Activated T-helper 2 cell treated with anti-CD3 and anti-CD28 coated beads, Interferon-gamma antibody, Interleukin-2, Interleukin-4, amounts not matched to agents 10 μg/mL and 5 μg/mL and 100 μg/mL, durations not matched to agents 14 hours and 24 hours and 36 hours (primary cell): ENCODE measurements around the gene VWCE. TPM values are rescaled to one million over a fixed set of nuclear protein-coding genes. Genes with fewer than 3 reads are reported as not detected.

Experiments used
- DNase-seq: peaks from one replicate; pipeline ENCODE4 v3.0.0; 2021; ENCODE audit warnings: low spot score
- H3K27ac Mint-ChIP-seq: one replicate; pipeline ENCODE4 v1.8.0; 2021; ENCODE audit warnings: mixed read lengths
- H3K27me3 Mint-ChIP-seq: one replicate; pipeline ENCODE4 v1.8.0; 2021; ENCODE audit warnings: low read depth, mixed read lengths
- H3K36me3 Mint-ChIP-seq: one replicate; pipeline ENCODE4 v1.8.0; 2021; ENCODE audit warnings: low read depth, mixed read lengths
- H3K4me1 Mint-ChIP-seq: one replicate; pipeline ENCODE4 v1.8.0; 2021; ENCODE audit warnings: low read depth, mixed read lengths
- H3K4me3 Mint-ChIP-seq: one replicate; pipeline ENCODE4 v1.8.0; 2021; ENCODE audit warnings: low read depth, mild to moderate bottlenecking, moderate library complexity, mixed read lengths
- H3K9me3 Mint-ChIP-seq: one replicate; pipeline ENCODE4 v1.8.0; 2021; ENCODE audit warnings: mixed read lengths
- intact Hi-C: fragments of 100-400 bp; cut with micrococcal nuclease; formaldehyde crosslinking; loops from one replicate; pipeline ENCODE4 v1.15.1; 2023
- total RNA-seq: library from RNA; stranded (reverse); gene quantifications from 2 replicates; pipeline ENCODE4 v1.2.3, GENCODE V29; 2022

VWCE gene
- total RNA-seq, 1 donor from 2014 or later = 8.1 TPM

DNA sequence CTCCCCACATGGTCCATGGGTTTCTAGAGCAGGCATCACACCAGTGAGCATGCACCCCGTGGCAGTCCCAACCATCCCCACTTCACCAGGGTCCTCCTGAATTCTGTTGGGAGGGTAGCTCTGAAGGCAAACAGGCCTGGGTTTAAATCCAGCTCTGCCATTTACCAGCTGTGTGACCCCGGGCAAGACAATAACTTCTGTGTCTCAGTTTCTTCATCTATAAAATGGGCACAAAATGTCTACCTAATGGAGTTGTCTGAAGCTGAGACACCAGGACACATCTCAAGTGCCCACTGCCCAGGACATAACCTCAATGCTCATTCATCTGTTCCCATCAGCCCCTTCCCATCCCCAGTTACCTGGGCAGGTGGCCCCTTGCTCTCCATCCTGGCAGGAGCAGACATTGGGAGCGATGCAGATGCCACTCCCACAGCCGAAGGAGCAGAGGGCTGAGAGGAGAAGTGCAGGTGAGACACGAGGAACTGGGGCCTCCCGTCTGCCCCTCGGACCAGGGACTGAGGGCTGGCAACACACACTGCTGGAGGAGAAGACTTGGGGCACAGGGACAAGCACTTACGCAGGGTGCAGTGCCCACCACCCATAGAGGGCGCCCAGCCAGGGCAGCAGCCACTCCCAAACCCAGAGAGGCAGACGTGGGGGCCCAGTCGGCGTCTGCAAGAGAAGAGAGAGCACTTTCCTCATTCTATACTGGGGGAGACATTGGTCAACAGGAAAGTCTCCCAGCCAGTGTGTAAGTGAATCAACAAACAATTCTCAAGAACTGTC, 4.0 kb downstream of the VWCE start:
- Mint-ChIP-seq H3K4me1 (peaks cover 10% of the 10 kb centered on the region), H3K27me3 (peaks cover 14% of the 10 kb centered on the region), H3K9me3 (no peaks in the 10 kb centered on the region), H3K36me3 (peaks cover 3% of the 10 kb centered on the region), H3K4me3 (no peak overlapping the region), H3K27ac (no peak overlapping the region)
- no peak for DNase-seq
- intact Hi-C loops = loop anchor here (5.0 kb wide), 1 partner anchor 41 kb away; the partner anchor contains the start of genes DDB1 and TKFC

GRCh38 chr11:61287338-61287977, 7.7 kb downstream of the VWCE start:
- Mint-ChIP-seq H3K4me1 (no peaks in the 10 kb centered on the region), H3K4me3 (no peak overlapping the region), H3K36me3 (peaks cover 3% of the 10 kb centered on the region), H3K27me3 (peaks cover 3% of the 10 kb centered on the region), H3K9me3 (no peaks in the 10 kb centered on the region), H3K27ac (no peak overlapping the region)
- intact Hi-C loops = no loop called here
- DNase-seq = no peak

- H3K27ac Mint-ChIP-seq = no peak overlapping the region
- DNase-seq = no peak
- no peaks in the 10 kb centered on the region for H3K4me1 Mint-ChIP-seq
- no peaks in the 10 kb centered on the region for H3K9me3 Mint-ChIP-seq
- intact Hi-C loops = no loop called here
- H3K27me3 Mint-ChIP-seq = no peaks in the 10 kb centered on the region
- H3K4me3 Mint-ChIP-seq = no peak overlapping the region
- H3K36me3 Mint-ChIP-seq = peaks cover 3% of the 10 kb centered on the region
These were observed 11.5 kb downstream of the VWCE start for GRCh38 chr11:61283613-61284012.

DNA sequence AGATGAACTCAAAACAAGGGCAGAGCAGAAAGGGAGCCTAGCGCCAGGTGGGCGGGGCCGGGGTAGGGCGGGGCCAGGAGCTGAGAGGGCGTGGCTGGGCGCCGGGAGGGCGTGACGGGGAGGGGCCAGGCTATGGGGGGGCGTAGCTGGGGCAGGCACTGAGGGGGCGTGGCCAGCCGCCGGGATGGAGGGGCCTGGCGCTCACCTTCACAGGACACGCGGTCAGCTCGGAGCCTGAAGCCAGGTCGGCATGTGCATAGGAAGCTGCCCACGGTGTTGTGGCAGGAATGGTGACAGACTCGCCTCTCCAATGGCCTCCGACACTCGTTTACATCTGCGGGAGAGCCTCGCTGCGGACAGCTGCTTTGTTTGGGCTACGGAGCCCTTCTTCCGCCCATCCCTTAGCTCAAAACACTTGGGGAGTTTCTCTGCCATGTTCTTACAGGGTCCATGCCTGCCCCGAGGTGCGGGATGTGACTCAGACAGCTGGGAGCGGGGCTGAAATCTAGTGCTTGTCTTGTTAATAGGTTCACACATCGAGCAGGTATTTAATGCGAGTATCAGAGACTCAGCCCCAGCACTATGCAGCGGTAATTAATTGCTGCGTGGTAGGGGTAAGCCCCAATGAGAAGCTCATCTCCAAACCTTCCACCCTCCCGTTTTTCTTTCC, 13.4 kb downstream of the VWCE start:
- H3K27ac Mint-ChIP-seq = no peak overlapping the region
- H3K36me3 Mint-ChIP-seq = peaks cover 3% of the 10 kb centered on the region
- no peak overlapping the region for H3K4me3 Mint-ChIP-seq
- H3K4me1 Mint-ChIP-seq = no peaks in the 10 kb centered on the region
- no peak for DNase-seq
- intact Hi-C loops = no loop called here
- no peaks in the 10 kb centered on the region for H3K27me3 Mint-ChIP-seq
- H3K9me3 Mint-ChIP-seq = no peaks in the 10 kb centered on the region

DNA sequence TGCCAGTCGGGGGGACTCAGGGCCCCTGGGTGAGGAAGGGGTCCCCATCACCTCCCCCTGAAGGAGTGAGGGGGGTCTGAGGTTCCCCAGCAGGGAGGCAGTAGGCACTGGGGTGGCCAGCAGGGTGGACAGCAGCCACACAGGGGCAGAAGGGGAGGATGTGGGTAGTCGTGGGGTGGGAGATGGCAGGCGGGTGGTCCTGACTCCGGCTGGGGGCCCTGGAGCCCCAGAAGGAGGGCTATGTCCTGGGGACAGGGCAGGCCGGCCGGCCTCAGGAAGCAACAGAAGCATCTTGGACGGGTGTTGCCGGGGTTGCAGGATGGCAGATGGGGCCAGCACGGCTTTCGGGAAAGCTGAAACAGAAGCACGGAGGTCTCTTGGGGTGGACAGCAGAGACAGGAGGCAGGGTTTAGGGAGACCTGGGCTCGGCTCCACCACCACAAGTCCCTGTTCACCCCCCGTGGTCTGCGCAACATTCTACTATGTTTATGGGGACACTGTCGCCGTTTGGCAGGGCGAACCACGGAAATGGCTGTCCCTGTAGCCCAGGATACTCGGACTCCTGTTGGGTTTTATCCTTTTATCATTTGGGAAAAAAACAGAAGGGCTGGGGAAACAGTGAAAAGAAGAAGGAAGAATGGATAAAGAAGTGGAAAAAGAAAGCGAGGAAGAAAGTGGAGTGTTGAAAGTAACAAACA, 14.1 kb downstream of the VWCE start:
- DNase-seq = no peak
- no peak overlapping the region for H3K27ac Mint-ChIP-seq
- H3K4me1 Mint-ChIP-seq = no peaks in the 10 kb centered on the region
- intact Hi-C loops = no loop called here
- no peak overlapping the region for H3K4me3 Mint-ChIP-seq
- H3K27me3 Mint-ChIP-seq = no peaks in the 10 kb centered on the region
- no peaks in the 10 kb centered on the region for H3K9me3 Mint-ChIP-seq
- H3K36me3 Mint-ChIP-seq = peaks cover 3% of the 10 kb centered on the region

DNA sequence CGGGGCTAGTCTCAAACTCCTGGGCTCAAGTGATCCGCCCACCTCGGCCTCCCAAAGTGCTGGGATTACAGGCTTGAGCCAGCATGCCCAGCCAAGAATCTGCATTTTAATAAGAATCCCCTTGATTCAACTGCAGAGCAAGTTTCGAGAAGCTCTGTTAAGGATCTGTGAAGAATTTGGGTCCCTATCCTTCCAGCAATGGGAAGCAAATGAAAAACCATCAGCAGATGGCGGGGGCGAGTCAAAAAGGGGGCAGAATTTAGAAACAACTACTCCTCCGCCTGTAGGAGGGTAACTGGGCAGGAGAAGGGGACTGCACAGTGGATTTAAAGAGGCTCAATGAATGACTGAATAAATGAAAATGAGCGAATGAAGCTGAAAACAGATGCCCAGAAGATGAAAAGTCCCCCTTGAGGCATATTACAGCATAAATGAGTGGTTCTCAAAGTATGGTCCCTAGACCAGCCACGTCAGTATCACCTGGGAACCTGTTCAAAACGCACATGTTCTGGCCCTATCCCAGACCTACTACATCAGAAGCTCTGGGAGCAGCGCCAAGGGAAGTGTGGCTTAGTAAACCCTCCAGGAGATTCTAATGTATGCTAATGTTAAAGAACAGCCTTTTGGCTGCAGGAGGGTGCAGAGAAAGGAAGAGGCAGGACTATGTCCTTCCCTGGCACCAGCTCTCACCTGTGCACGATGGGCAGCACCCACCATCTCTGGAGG, 15.0 kb downstream of the VWCE start:
- Mint-ChIP-seq H3K4me1 (no peaks in the 10 kb centered on the region), H3K27ac (no peak overlapping the region), H3K9me3 (no peaks in the 10 kb centered on the region), H3K4me3 (no peak overlapping the region), H3K36me3 (peaks cover 3% of the 10 kb centered on the region), H3K27me3 (no peaks in the 10 kb centered on the region)
- intact Hi-C loops = no loop called here
- DNase-seq = no peak

- no peak overlapping the region for H3K4me3 Mint-ChIP-seq
- H3K27ac Mint-ChIP-seq = no peak overlapping the region
- DNase-seq = no peak
- H3K9me3 Mint-ChIP-seq = no peaks in the 10 kb centered on the region
- H3K36me3 Mint-ChIP-seq = no peaks in the 10 kb centered on the region
- no peaks in the 10 kb centered on the region for H3K4me1 Mint-ChIP-seq
- H3K27me3 Mint-ChIP-seq = no peaks in the 10 kb centered on the region
- intact Hi-C loops = no loop called here
These were observed 17.1 kb downstream of the VWCE start for GRCh38 chr11:61278001-61278470.

DNA sequence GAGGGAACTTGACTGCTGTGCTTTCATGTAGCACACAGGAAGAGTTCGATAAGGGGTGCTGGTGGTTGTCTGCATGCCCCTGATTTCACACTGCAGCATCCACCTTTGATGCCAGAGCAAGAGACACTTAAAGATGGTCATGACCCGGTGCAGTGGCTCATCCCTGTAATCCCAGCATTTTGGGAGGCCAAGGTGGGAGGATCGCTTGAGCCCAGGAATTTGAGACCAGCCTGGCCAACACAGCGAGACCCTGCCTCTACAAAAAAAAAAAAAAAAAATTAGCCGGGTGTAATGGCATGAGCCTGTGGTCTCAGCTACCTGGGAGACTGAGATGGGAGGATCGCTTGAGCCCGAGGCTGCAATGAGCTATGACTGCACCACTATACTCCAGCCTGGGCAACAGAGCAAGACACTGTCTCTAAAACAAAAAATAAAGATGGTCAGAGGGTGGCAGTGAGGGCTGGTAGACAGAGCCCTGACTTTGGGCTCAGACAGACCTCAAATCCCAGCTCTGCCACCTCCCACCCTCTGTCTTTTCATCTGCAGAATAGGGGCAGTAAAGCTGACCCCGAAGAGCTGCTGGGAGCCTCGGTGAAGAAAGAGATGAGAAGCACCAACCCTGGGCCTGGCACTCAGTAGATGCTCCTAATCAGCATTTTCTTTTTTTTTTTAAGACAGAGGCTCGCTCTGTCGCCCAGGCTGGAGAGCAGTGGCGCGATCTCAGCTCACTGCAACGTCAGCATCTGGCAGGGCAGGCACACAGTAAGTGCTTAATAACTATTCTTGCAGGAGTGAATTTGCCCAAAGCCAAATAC, 17.7 kb downstream of the VWCE start:
- DNase-seq = no peak
- H3K36me3 Mint-ChIP-seq = no peaks in the 10 kb centered on the region
- no peaks in the 10 kb centered on the region for H3K9me3 Mint-ChIP-seq
- H3K4me1 Mint-ChIP-seq = no peaks in the 10 kb centered on the region
- H3K27ac Mint-ChIP-seq = no peak overlapping the region
- H3K4me3 Mint-ChIP-seq = no peak overlapping the region
- intact Hi-C loops = no loop called here
- H3K27me3 Mint-ChIP-seq = no peaks in the 10 kb centered on the region

DNA sequence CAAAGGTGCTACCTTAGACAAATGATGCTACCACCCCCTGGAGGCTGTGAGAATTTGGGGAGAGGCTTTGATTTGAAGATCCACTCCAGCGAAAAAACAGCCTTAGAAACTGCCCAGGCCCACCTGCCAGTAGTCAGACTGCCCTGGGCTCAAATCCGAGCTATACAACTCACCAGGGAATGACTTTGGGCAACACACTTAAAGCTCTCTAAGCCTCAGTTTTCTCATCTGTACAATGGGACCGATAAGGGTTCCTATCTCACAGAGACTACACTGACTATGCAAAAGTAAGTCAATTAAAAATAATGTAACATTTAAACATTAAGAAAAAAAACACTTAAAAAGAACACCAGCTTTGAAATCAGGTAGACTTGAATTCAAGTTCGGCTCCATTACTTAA, 19.9 kb downstream of the VWCE start:
- Mint-ChIP-seq H3K9me3 (no peaks in the 10 kb centered on the region), H3K36me3 (no peaks in the 10 kb centered on the region), H3K4me3 (no peak overlapping the region), H3K27me3 (no peaks in the 10 kb centered on the region), H3K27ac (no peak overlapping the region), H3K4me1 (no peaks in the 10 kb centered on the region)
- intact Hi-C loops = no loop called here
- no peak for DNase-seq

GRCh38 chr11:61274084-61274483, 21.0 kb downstream of the VWCE start:
- H3K36me3 Mint-ChIP-seq = no peaks in the 10 kb centered on the region
- no peaks in the 10 kb centered on the region for H3K27me3 Mint-ChIP-seq
- DNase-seq = no peak
- no peak overlapping the region for H3K4me3 Mint-ChIP-seq
- intact Hi-C loops = no loop called here
- H3K27ac Mint-ChIP-seq = no peak overlapping the region
- H3K9me3 Mint-ChIP-seq = no peaks in the 10 kb centered on the region
- H3K4me1 Mint-ChIP-seq = no peaks in the 10 kb centered on the region

- DNase-seq = no peak
- H3K27ac Mint-ChIP-seq = no peak overlapping the region
- no peaks in the 10 kb centered on the region for H3K27me3 Mint-ChIP-seq
- intact Hi-C loops = no loop called here
- no peaks in the 10 kb centered on the region for H3K4me1 Mint-ChIP-seq
- no peaks in the 10 kb centered on the region for H3K36me3 Mint-ChIP-seq
- no peaks in the 10 kb centered on the region for H3K9me3 Mint-ChIP-seq
- no peak overlapping the region for H3K4me3 Mint-ChIP-seq
These were observed 21.7 kb downstream of the VWCE start for GRCh38 chr11:61273178-61274078.
